Measurements from ENCODE around the gene FTSJ3.
"Not testable (repeated sequence)": the region's sequence is repeated elsewhere in the genome, so short reads cannot be mapped to it uniquely, and the experiment has no call there.

FTSJ3 gene, protein sequence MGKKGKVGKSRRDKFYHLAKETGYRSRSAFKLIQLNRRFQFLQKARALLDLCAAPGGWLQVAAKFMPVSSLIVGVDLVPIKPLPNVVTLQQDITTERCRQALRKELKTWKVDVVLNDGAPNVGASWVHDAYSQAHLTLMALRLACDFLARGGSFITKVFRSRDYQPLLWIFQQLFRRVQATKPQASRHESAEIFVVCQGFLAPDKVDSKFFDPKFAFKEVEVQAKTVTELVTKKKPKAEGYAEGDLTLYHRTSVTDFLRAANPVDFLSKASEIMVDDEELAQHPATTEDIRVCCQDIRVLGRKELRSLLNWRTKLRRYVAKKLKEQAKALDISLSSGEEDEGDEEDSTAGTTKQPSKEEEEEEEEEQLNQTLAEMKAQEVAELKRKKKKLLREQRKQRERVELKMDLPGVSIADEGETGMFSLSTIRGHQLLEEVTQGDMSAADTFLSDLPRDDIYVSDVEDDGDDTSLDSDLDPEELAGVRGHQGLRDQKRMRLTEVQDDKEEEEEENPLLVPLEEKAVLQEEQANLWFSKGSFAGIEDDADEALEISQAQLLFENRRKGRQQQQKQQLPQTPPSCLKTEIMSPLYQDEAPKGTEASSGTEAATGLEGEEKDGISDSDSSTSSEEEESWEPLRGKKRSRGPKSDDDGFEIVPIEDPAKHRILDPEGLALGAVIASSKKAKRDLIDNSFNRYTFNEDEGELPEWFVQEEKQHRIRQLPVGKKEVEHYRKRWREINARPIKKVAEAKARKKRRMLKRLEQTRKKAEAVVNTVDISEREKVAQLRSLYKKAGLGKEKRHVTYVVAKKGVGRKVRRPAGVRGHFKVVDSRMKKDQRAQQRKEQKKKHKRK

DNA sequence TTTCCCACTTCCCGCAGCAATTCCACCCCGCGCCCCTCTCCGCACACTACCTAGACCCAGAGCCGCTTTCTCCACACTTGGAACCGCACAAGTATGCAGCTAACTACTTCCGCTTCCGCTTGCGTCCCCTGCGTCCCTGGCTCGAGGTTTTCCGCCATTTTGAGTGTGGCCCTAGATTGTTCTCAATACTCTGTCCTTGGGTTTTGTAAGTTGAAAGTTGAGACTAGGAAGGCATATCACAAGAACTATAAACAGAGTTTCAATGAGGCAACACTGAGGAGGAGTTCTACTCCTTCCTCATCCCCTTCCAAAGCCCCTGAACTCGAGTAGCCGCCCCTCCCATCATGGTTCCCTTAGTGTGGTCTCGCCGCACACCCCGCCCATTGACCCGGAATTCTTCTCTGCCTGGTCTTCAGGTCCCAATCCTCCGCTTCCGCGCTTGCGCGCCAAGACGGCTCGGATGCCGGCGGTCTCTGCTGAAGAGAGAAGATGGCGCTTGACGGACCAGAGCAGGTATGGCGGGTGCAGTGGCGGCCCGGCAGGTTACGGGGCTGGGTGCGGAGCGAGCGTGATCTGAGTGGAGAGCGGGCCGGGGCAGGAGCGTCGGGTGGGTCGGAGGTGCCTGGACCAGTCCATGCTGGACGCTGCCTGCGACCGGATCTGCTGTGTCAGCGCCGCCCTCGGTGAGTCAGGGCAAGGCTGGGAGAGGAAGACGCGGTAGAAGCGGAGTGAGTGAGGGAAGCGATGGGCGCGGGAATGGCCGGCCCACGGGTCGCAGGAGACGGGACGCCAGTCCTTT lies at the start of gene FTSJ3, which contains the start of gene PSMC5:
Gene FTSJ3 (minus strand): TSS at position 662 of the 799 bp plus-strand sequence. CDS start 761 bp downstream, outside the sequence.
Gene PSMC5 (plus strand): TSS at position 430 of the 799 bp plus-strand sequence. CDS start 60 bp downstream, at position 490.
- DNase-seq (ENCODE audit: low spot score), result peak; percentile 95

DNA sequence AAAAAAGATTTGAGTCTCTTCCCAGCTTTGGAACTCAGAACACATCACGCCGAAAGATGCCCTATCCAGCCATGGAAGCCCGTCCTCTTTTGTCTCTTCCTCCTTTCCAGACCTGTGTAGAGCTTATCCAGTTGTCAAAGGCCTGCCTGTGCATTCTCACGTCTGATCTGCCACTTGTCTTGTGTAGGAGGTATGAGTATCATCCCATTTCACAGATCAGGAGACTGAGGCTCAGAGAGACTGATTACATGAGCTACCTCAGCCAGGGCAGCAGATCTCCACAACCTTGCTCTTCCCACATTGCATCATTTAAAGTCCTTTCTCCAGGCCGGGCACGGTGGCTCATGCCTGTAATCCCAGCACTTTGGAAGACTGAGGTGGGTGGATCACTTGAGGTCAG lies 47.2 kb upstream of the FTSJ3 start:
- DNase-seq (ENCODE audit: low spot score), result not testable (repeated sequence)

DNA sequence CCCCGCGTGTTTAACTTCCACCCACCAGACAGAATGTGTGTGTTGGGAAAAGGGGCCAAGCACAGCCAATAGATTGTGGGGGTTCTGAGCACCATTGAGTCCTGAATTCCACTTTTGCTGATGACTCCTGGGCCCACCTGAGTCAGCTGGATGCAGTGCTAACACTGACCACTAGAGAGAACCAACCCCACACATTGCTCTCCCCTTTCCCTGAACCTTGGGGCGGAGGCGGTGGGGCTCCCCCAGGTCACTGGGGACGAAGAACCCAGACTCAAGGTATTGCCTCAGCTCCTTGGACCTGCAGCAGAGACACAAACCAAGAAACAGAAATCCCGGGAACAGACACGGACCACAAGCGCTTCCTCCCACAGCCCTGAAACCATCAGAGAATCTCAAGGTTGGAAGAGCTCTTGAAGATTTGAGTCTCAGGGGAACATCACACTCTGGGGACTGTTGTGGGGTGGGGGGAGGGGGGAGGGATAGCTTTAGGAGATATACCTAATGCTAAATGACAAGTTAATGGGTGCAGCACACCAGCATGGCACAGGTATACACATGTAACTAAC lies 46.7 kb upstream of the FTSJ3 start:
- not testable (repeated sequence) for DNase-seq (ENCODE audit: low spot score)

DNA sequence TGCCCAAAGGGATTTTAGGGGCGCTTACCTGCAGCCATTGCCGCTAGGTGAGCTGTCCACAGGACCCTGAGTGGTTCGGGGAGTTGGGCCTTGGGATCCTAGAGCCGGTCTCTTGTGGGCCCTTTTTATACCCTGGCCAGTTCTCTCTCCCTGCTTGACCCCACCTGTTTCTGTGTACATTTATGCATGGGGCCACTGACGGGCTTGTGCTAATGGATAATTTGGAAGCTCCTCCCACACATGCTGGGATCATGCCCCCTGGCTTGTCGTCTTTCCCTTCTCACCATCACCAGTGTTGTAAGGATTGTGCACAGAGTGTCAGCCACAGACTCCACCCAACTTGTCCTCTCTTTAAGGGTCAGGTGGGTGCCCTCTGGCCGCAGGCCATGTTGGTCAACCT lies 46.1 kb upstream of the FTSJ3 start, which contains the start of gene CSH2:
Gene CSH2 (minus strand): TSS at position 101 of the 400 bp plus-strand sequence. CDS start 63 bp downstream, at position 38.
- not testable (repeated sequence) for DNase-seq (ENCODE audit: low spot score)

DNA sequence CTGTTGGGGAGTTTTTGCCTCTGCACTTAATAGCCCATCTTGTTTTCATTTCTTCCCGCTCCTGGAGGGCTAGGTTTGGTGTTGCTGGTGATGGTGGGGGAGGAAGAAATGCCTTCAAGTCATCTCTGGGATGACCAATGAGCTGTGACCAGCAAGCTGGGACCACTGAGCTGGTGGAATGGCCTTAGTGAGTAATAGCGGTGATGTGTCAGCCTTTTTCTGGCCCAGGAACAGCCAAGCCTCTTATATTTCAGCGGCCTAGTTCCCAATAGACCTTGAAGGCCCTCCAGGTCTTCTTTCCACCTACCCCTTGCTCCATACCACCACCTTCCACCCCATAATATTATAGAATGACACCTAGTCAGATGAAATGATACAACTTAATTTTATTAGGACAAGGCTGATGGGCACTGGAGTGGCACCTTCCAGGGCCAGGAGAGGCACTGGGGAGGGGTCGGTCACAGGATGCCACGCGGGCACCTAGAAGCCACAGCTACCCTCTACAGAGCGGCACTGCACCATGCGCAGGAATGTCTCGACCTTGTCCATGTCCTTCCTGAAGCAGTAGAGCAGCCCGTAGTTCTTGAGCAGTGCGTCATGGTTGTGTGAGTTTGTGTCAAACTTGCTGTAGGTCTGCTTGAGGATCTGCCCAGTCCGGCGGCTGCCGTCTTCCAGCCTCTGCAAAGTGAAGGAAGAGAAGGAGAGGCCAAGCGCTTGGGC lies 44.3 kb upstream of the FTSJ3 start:
- DNase-seq (ENCODE audit: low spot score), result not testable (repeated sequence)

DNA sequence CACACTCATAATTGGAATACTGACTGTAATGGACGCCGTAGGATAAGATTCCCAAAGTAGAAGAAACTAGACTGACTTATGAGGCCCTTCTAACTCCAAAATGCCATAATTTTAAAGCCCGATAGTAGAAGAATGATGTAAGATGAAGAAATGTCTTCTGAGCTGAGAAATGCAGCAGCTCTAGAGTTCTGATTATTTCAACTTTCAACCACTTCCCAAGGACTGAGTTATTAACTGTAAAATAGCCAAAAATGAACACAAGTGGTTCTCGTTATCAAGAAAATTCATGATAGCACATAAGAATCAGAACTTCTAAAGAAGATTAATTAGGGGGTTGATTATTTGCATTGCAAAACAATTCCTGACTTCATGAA lies 42.8 kb upstream of the FTSJ3 start:
- DNase-seq (ENCODE audit: low spot score), result not testable (repeated sequence)

DNA sequence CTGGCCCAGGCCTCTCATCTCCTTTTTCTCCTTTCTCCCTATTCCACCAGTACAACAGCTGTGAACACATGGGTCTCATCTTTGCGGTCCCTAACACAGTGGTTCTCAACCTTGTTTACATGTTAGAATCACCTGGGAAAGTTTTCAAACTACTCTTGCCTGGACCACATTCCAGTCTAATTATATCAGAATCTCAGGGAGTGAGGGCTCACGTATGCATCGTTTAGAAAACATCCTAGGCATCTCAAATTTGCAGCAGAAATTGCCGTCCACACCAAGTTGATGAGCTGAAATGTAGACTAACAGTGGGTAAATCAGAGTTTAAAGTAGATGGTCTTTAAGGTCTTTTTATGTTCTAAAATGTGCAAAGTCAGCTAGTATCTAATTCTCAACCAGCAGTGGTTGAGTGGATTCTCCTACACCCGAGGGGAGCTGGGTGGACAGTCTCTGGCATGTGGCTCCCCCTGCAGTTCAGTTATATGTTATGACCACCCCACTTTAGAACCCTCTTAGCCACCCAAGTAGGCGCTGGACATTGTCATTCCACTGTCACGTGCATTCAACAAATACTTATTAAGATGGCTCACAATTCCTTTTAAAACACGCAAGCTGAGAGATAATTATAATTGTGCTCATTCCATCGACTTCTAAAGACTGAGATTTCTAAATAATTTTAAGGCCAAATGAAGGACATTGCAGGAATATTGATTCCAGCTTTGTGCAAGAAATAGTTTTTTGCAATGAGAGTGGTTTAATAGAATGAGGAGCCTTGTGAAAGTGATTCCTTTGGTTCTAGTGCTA lies 42.2 kb upstream of the FTSJ3 start:
- DNase-seq (ENCODE audit: low spot score), result not testable (repeated sequence)

DNA sequence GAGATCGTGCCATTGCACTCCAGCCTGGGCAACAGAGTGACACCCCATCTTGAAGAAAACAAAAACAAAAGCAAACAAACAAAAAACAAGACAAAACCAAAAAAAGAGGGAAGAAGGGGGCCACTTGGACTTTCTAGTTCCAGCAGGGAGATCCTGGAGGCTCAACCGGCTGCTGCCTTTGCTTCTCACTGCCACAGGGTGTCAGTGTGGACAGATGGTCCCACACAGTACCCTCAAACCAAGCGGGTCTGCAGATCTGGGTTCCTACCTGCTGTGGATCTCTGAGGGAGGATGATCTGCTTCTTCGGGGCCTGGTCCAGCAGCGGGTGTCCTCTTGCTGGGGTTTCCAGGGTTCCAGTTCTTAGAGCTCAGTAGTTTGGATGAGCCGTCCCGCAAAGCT lies 39.2 kb upstream of the FTSJ3 start:
- DNase-seq (ENCODE audit: low spot score), result not testable (repeated sequence)

DNA sequence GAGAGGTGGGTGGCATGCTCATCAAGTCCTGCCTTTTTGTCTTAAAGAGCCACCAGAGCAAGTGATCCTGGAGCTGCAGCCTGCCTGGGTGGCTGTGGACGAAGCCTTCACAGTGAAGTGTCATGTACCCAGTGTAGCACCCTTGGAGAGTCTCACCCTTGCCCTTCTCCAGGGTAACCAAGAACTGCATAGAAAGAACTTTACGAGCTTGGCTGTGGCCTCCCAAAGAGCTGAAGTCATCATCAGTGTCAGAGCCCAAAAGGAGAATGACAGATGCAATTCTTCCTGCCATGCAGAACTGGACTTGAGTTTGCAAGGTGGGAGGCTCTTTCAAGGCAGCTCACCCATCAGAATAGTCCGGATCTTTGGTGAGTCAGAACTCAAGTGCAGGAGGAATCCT lies 31.8 kb upstream of the FTSJ3 start:
- no peak for DNase-seq (ENCODE audit: low spot score)

DNA sequence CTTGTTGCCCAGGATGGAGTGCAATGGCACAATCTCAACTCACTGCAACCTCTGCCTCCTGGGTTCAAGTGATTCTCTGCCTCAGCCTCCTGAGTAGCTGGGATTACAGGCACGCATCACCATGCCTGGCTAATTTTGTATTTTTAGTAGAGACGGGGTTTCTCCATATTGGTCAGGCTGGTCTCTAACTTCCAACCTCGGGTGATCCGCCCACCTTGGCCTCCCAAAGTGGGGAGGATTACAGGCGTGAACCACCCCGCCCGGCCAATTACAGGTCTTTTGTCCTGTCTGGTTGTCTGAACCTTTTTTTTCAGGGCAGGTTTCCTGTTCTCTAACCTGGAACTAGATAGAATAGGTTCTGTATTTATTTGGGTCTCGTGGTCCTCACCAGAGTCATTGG lies 29.0 kb upstream of the FTSJ3 start:
- not testable (repeated sequence) for DNase-seq (ENCODE audit: low spot score)

DNA sequence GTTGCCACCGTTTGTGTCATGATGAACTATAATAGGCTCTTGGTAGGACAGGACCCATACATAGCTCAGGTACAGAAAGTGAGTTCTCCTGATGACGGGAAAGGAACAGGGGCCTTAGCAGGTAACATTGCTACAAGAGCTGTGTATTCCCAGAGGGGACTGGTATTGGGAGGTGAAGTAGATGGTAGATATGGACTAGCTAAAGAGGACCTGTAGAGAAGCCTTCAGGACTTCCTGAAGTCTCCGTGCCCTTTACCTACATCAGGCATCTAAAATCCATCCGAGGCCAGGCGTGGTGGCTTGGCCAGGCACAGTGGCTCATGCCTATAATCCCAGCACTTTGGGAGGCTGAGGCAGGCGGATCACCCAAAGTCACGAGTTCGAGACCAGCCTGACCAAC lies 27.7 kb upstream of the FTSJ3 start:
- DNase-seq (ENCODE audit: low spot score), result no peak

DNA sequence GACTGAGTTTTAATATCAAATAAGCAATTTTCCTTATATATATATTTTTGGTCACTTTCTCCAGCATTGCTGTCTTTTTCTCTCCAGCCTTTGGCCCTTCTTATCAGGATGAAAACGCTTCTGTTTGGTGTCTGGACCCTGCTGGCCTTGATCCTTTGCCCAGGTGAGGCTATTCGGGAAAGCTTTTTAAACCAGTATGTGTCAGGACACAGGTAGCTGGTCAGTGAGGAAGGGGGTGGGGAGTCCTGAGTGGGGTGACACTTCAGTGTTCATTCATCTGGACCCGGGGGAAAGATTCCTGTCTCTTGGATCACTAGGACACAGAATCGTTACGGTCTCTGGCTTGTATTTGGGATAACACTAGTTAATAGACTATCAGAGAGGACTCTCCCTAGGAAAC lies 27.2 kb upstream of the FTSJ3 start:
- DNase-seq (ENCODE audit: low spot score), result no peak

DNA sequence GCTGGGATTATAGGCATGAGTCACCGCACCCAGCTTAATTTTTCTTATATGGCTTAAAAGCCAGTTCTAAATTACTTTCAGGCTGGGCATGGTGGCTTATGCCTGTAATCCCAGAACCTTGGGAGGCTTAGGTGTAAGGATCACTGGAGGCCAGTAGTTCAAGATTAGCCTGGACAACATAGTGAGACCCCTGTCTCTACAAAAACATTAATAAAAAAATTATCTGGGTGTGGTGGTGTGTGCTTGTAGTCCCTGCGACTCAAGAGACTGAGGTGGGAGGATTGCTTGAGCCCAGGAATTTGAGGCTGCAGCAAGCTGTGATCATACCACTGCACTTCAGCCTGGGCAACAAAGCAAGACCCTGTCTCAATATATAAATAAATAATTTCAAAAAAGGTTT lies 25.8 kb upstream of the FTSJ3 start:
- no peak for DNase-seq (ENCODE audit: low spot score)

DNA sequence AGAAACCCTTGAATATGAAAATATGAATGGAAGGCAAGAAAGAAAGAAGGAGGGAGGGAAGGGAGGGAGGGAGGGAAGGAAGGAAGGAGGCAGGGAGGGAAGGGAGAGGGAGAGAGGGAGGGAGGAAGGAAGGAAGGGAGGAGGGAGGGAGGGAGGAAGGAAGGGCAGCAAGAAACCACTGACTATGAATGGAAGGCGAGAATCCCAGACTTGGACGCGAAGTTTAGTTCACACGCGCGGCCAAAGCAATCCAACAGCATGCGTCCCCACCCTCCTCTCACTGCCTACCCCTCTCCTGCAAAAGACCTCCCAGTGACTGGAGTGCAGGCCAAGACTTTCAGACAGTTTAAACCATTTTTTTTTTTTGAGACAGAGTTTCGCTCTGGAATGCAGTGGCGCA lies 22.9 kb upstream of the FTSJ3 start:
- DNase-seq (ENCODE audit: low spot score), result no peak

DNA sequence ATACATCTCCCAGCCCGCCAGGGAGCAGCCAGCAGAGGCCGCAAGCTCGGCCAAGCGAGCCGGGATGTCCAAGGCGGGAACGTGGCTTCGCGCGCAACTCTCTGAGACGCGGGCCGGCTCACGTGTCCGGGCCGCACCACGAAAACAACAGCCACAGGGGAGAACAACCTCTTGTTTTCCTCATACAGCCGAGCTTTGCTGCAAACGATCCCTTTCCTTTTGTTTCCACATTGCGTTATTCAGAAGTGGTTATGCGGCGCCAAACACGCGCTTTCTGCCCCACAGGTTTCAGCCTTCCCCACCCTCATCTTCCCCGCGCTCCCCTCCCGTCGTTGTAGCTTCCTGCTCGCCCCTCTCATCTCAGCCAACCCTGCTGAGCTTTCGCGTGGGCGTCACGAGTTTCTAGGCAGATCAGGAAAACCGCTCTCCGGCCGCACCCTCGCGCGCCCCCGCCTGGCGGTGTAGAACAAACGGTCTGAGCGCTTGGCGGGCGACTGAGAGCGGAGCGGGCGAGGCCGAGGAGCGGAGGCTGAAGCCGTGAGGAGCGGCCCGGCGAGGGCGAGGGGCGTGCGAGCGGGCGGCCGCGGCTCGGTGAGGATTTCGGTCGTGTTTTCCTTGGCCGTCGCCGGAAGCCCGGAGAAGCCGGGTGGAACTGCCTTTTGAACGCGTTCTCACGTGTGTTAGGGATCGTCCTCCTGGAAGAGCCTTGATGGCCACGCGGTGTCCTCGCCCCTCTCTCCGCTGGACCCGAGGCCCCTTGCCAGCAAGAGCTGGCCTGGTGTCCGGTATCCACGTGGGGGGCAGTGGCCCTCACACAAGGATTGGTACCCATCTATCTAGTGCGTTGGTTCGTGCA lies 21.6 kb upstream of the FTSJ3 start:
- peak; percentile 95 for DNase-seq (ENCODE audit: low spot score)

DNA sequence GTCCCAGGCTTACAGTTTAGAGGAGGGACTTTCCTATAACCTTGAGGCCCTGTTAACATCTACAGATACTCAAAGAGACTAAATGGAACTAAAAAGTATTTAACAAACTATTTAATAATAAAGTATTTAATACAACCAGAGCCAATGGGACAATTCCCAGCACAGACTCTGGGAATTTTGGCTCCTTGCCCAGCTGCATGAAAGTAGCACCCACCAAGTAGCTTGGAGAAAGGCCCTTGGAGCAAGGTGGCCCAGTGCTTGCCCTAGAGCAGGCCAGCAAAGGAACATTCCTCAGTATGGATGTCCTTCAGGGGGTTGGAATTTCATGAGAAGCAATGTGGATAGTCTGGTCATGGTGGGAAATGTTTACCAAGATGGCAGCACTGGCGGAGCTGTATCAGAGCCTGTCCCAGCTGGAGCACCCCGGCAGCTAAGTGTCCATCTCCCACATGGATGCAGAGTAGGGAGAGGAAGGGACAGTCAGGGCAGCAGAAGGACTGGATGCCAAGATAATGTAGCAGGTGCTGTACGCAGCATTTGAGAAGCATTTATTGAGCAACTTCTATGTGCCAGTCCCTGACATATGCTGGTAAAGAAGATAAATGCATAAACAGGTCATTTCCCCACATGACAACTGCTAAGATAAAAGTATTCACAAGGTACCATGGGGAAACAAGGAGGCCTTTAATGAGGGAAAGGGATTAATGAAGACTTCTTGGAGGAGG lies 20.2 kb upstream of the FTSJ3 start:
- DNase-seq (ENCODE audit: low spot score), result no peak

DNA sequence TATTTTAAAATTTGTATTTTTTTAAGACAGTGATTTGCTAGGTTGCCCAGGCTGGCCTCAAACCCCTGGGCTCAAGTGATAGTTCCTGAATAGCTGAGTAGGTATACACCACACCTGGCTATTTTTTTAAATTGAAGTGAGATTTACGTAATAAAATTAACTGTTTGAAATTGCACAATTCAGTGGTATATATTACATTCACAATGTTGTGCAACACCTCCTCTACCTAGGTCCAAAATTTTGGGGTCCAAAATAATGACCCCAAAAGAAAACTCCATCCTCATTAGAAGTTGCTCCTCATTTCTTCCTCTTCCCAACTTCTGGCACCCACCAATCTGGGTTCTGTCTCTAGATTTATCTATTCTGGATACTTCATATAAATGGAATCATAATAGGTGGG lies 18.0 kb upstream of the FTSJ3 start:
- DNase-seq (ENCODE audit: low spot score), result no peak

DNA sequence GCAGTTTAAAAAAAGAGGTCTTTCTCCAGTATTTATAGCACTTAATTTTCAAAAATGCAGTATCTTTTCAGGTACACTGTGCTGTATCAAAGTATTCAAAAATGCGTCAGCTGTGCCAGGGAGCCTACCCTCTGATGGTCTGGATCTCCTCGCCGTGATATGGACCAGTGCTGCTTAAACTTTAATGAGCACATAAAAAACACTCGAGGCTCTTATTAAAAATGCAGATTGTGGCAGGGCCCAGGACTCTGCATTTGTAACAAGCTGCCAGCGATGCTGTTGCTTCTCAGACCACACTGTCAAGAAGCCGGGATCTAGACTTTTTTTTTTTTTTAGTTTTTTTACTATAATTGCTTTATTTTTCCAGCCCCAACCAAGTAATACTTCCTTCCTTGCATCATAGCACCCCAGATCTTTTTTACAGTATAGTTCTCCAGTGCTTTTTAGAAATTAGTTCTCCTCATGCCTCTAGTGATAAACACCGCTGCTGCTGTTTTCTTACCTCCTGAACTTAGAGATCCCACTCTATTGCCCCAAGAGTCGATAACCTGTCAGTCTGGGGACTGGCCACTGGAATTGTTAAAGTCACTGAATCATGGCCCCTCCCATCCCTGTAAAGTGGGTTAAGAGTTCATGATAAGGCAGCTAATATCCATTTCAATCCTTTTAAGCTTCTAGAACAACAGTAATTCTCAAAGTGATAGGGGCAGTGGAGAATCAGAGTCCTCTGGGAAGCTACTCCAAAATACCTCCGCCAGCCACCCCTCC lies 16.6 kb upstream of the FTSJ3 start:
- no peak for DNase-seq (ENCODE audit: low spot score)

All from SW480 (cell line).